NAMALWA (cell line): Measurements from ENCODE around the gene TCFL5.

ENCODE experiments used
- DNase-seq: peaks from one replicate; pipeline ENCODE4 v3.0.0-alpha.2; 2015; ENCODE audit warnings: low spot score

The TCFL5 gene

DNA sequence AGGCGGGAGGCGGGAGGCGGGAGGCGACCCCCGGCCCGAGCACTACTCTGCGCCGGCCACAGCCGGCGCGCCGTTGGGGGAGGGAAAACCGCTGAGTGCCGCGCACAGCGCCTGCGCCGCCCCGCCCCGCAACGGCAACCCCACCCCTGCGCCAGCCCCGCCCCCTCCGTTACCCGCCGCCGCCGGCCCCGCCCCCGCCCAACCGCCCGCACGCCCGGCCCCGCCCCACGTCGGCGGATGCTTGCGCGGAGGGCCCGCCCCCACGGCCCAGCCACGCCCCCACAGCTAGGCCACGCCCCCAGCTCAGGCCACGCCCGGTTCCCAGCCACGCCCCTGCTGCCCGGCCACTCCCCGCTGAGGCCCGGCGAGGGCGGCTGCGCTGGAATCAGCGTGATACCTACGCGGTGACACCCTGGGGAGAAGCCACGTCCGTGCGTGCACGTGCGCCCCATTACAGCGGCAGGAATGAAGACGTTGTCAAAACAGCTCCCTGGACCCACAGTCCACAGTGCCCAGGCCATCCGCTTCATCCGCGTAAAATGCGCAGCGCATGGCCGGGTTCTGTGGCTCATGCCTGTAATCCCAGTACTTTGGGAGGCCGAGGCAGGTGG, at the start of gene TCFL5:
Gene TCFL5, minus strand, starts transcription at position 97 of the 611 bp plus-strand sequence. CDS start 152 bp downstream, outside the sequence.
- peak; percentile 91 for DNase-seq

DNA sequence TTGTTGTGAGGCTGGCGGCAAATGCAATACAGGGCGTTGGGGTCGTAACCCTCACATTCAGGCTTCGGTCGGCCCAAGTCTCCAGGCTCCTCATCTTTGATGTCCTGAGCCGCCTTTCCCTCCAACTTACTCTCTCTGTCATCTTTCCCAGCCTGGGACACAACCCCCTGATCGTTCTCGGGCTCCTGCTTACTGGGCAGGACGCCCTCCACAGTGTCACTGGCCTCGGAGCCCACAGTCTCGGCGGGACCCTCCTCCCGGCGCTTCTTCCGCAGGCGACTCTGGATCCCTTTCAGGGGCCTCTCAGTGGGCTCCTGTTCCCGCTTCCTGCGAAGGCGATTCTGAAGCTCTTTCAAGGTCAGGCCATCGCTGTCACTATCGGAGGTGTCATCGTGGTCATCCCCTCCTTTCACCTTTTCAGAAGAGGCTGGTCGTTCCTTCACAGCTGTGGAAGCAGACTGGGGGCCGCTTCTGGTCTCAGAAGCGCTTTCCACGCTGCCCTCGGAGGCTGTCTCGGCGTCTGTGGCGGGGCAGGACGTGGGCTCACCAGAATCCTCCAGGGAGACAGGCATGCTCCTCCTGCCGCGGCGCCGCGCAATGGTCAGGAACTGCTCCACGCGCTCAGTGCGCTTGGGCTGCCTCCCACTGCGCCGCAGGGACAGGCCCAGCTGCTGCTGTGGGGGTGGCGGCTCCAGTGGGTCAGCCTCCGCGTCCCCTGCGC, 49.3 kb upstream of the TCFL5 start:
- DNase-seq = no peak

DNA sequence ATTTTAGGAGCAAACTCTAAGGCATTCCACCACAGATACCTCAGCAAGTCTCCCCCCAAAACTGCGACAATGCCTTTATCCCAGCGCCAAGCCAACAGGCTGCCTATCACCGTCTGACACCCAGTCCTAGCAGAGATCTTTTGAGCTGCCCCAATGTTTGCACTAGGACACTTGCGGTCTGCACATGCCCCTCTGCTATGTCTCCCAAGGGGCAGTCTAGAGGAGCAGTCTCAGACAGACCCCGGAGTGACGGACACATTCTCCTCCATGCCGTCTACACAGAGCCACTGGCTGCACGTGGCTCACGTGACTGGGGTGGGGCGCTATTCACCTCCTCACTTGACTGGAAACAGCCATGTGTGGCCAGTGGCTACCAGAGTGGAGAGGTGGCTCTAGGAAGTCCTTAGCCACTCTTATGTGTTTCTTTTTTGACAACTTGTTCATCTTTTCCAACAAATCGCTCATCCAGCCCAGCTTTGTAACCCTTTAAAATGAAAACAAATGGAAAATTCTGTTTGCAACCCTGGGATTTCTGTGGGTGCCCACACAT, 48.7 kb upstream of the TCFL5 start:
- no peak for DNase-seq

GRCh38 chr20:62908971-62909791, 47.6 kb upstream of the TCFL5 start:
- no peak for DNase-seq

- DNase-seq = peak; percentile 71
Observed at GRCh38 chr20:62907384-62908317, 46.0 kb upstream of the TCFL5 start.

DNA sequence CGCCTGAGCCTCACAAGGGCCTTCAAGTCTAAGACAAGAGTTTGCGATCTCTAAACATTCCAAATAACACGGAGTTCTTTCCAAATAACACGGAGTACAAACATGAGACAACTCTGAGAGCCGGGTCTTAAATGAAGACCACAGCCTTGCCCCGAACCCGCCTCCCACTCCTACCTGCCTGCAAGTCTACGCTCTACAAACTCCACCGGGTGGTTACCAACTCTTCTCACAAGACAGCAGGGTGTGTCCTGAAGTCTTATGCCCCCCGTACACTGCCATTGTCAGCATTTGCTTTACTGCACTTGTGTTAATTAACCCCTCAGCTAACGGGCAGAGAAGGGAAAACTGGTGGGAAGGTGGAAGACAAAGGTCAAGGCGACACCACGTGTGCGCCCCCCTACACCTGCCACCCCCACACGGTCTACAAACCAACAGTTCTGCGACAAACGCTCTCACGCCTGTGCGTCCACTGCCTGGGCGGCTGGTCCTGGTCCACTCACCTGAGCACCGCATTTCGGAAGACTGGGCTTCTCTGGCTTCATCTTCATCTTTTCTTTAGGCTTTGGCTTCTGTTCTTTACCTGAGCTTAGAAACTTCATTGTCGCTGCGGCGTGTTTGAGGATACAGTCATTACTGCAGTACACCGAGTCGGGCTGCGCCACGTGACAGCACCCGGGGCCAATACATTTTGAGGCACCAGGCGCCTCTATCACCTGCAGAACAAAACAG, 45.2 kb upstream of the TCFL5 start:
- no peak for DNase-seq

DNA sequence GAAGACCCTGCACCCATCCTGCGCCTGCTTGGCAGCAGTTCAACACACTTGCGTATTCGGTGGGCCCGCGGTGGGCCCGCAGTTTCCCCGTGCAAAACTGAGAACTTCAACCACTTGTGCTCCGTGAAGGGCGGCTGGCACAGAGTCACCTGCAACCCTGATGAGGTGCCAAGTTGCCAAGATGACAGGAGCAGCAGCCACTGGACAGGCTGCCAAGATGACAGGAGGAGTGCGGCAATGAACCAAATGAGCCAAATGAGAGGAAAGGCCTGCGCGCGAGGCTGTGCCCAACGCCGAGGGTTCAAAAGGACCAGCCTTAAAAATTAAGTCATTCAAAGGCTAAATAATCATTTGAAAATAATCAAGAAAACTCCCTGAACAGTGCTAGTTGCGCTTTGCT, 44.6 kb upstream of the TCFL5 start:
- DNase-seq = no peak

DNA sequence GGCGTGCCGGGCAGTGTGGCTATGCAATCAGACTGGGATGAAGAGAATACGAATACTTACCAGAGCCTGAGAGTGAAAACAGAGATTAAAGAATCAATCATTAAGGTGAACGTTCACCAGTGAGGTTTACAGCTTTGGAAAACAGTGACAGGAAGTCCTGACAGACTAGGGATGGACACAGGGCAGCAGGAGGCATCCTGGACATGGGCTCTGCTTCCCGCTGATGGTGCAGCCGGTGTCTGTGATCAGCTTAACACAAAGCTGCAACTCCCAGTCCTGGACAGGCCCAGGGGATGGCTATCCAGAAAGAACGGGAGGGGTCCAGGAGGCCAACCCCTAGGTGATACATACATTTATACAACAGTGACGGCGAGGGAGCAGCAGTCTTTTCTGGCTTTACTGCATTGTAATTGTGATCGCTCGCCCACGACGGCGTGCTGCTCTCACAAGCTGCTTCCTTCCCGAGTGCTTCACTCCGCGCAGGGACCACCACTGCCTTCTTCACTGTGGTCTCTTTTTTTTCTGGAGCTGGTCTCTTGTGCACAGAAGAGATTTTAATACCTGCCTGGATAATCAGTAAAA, 44.0 kb upstream of the TCFL5 start:
- no peak for DNase-seq

DNA sequence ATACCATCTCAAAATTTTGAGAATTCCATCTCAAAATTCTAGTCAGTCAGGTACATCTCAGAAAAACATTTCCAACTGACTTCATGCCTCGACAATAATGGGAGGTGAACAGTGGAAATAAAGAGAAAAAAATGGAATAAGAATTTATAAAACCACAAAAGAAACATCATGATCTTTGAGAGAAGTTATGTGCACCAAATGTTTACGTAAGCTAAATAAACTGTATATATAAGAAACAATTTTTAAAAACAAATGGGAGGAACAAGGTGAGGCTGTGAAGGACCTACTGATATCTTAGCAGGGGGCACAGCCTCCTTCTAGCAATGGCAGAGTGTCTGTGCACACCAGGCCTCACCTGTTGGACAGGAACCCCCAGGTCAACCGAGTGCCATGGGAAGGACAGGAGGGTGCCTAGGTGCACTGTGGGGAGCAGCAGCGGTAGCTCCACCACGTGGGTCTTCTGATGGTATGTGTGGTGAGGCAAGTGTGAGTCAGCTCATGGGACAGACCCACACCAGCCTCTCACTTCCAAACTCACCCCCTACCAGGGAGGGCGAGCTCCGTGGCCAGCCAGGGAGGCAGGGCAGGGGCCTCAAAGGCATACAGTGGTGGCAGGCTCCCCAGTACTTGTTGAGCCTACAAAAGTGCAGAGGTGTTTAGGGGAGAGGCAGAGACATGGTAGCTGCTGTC, 41.4 kb upstream of the TCFL5 start:
- no peak for DNase-seq

- no peak for DNase-seq
Observed at GRCh38 chr20:62901891-62902290, 40.3 kb upstream of the TCFL5 start.

- peak; percentile 67 for DNase-seq
Observed at GRCh38 chr20:62900692-62901584, 39.3 kb upstream of the TCFL5 start.

DNA sequence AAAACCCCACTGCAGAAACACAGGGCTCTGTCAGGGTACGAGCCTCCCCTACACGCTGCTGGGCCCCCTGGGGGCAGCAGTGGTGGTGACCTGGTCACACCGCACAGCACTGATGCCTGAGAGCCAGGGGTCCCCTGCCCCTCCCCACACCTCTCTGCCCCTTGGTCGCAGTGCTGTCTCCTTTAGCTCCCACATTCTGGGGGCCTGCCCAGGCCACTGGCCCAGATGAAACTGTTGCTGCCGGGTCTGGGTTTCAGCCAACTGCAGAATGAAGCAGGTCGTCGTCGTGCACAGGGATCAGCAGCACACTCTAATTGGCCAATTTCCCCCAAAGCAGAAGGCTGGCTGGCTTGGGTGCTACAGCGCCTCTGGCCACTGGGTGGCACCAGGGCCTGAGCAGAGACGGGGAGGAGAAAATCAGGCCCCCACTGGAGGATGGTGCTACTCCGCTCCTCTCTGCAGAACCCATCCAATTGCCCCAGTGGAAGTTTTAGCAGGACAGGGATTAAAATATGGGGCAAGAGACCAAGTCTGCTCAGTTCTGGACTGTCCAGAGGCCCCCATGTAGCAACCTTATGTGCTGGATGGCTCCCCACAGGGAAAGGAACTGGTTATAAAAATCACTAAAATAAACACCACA, 38.5 kb upstream of the TCFL5 start:
- peak; percentile 87 for DNase-seq

DNA sequence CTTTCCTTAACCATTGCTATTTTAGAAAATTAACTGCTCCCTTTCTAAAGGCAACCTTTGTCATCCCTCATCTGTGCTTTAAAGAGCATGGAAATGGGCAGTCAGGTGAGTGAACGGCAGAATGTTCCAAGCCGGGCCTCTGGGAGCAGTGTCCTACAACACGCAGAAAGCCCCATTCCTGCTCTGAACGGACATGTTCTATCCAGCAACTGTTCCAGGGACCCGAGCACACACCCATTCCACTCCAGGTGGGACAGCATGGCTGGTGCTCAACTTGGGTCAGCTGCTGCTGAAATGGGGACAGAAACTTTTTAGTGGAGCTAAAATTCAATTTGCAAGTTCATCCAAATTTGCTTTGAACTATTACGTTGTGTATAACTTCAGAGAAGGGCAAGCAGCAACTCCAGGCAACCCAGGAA, 38.0 kb upstream of the TCFL5 start:
- no peak for DNase-seq

GRCh38 chr20:62898970-62899632, 37.5 kb upstream of the TCFL5 start:
- no peak for DNase-seq

- DNase-seq = no peak
Observed at GRCh38 chr20:62898093-62898964, 36.7 kb upstream of the TCFL5 start.

GRCh38 chr20:62897666-62898065, 36.0 kb upstream of the TCFL5 start:
- DNase-seq = no peak

- no peak for DNase-seq
Observed at GRCh38 chr20:62896526-62896925, 34.9 kb upstream of the TCFL5 start.
